Trophoblast cell (in vitro differentiated cells and primary cell): Measurements from ENCODE around the gene TMEM270.

Source experiments
- DNase-seq, 2 donors: peaks; one replicate each; pipeline ENCODE4 v3.0.0-alpha.2; 2016
- H2AFZ ChIP-seq: 2 replicates; pipeline ENCODE4 v1.6.1; 2013; ENCODE audit warnings: low read length, moderate library complexity, mild to moderate bottlenecking; ENCODE audit not compliant: insufficient read depth, poor library complexity
- H2AK5ac ChIP-seq: 2 replicates; pipeline ENCODE4 v1.6.1; 2013; ENCODE audit warnings: mild to moderate bottlenecking, low read length
- H2BK120ac ChIP-seq: 2 replicates; pipeline ENCODE4 v1.6.1; 2013; ENCODE audit warnings: low read length, mild to moderate bottlenecking, moderate library complexity; ENCODE audit not compliant: insufficient read depth, poor library complexity
- H2BK12ac ChIP-seq: 2 replicates; pipeline ENCODE4 v1.6.1; 2013; ENCODE audit warnings: mild to moderate bottlenecking, low read length, moderate library complexity
- H2BK5ac ChIP-seq: 2 replicates; pipeline ENCODE4 v1.6.1; 2013; ENCODE audit warnings: low read length, low read depth, moderate library complexity, mild to moderate bottlenecking; ENCODE audit not compliant: poor library complexity
- H3K14ac ChIP-seq: 2 replicates; pipeline ENCODE4 v1.6.1; 2013; ENCODE audit warnings: mild to moderate bottlenecking, low read length
- H3K18ac ChIP-seq: 2 replicates; pipeline ENCODE4 v1.6.1; 2013; ENCODE audit warnings: mild to moderate bottlenecking, low read length
- H3K23ac ChIP-seq: 2 replicates; pipeline ENCODE4 v1.6.1; 2013; ENCODE audit warnings: low read length
- H3K27ac ChIP-seq: 2 replicates; pipeline ENCODE4 v1.5.1; 2013; ENCODE audit warnings: low read depth, mild to moderate bottlenecking, inconsistent platforms, low read length, moderate library complexity
- H3K27me3 ChIP-seq: 2 replicates; pipeline ENCODE4 v1.6.1; 2013; ENCODE audit warnings: inconsistent platforms, mild to moderate bottlenecking, low read length, moderate library complexity; ENCODE audit not compliant: insufficient read depth
- H3K36me3 ChIP-seq, 2 experiments: 1 replicate in 1 of 2; 2 replicates in 1 of 2; pipeline ENCODE4 v1.6.1; 2013; ENCODE audit warnings: low read length in 2 of 2, mild to moderate bottlenecking in 2 of 2, moderate library complexity in 1 of 2; ENCODE audit not compliant: insufficient read depth in 2 of 2, control insufficient read depth in 1 of 2
- H3K4ac ChIP-seq: 2 replicates; pipeline ENCODE4 v1.6.1; 2013; ENCODE audit warnings: low read depth, mild to moderate bottlenecking, low read length, moderate library complexity
- H3K4me1 ChIP-seq, 2 experiments: 1 replicate in 1 of 2; 2 replicates in 1 of 2; pipeline ENCODE4 v1.6.1; 2013; ENCODE audit warnings: low read length in 2 of 2, mild to moderate bottlenecking in 2 of 2, moderate library complexity in 1 of 2; ENCODE audit not compliant: insufficient read depth in 2 of 2, control insufficient read depth in 1 of 2
- H3K4me2 ChIP-seq: 2 replicates; pipeline ENCODE4 v1.6.1; 2013; ENCODE audit warnings: inconsistent platforms, mild to moderate bottlenecking, low read length, moderate library complexity
- H3K4me3 ChIP-seq: 2 replicates; pipeline ENCODE4 v1.5.1; 2013; ENCODE audit warnings: mild to moderate bottlenecking, low read depth, low read length, inconsistent platforms
- H3K79me1 ChIP-seq: one replicate; pipeline ENCODE4 v1.6.1; 2013; ENCODE audit warnings: low read length
- H3K79me2 ChIP-seq: 2 replicates; pipeline ENCODE4 v1.6.1; 2013; ENCODE audit warnings: low read length, mild to moderate bottlenecking; ENCODE audit not compliant: control insufficient read depth, insufficient read depth, poor library complexity
- H3K9ac ChIP-seq: 2 replicates; pipeline ENCODE4 v1.6.1; 2013; ENCODE audit warnings: mild to moderate bottlenecking, low read length
- H3K9me3 ChIP-seq: 2 replicates; pipeline ENCODE4 v1.6.1; 2013; ENCODE audit warnings: low read depth, mild to moderate bottlenecking, control low read depth, inconsistent platforms, low read length; ENCODE audit not compliant: insufficient read depth
- H4K12ac ChIP-seq: 2 replicates; pipeline ENCODE4 v1.6.1; 2013; ENCODE audit warnings: low read depth, mild to moderate bottlenecking, low read length, moderate library complexity
- H4K8ac ChIP-seq: 2 replicates; pipeline ENCODE4 v1.6.1; 2013; ENCODE audit warnings: low read depth, mild to moderate bottlenecking, low read length, moderate library complexity
- H4K91ac ChIP-seq: one replicate; pipeline ENCODE4 v1.6.1; 2013; ENCODE audit warnings: low read depth, mild to moderate bottlenecking, low read length, moderate library complexity
- WGBS: extraction: QIAGEN DNeasy Blood & Tissue Kit; methylation state at CpG from one replicate; pipeline ENCODE4 v1.1.7; 2013; ENCODE audit warnings: missing lambda C conversion rate; ENCODE audit not compliant: insufficient read length, insufficient coverage; ENCODE audit errors: extremely low coverage; 5-methylcytosine and 5-hydroxymethylcytosine counted together

The TMEM270 gene

GRCh38 chr7:73909996-73910395, 49.0 kb downstream of the TMEM270 start:
- H3K27ac ChIP-seq: no peak overlapping the region
- no peak overlapping the region for H3K23ac ChIP-seq
- H3K36me3 ChIP-seq: no peaks in the 10 kb centered on the region
- no peak overlapping the region for H3K18ac ChIP-seq
- no peak overlapping the region for H2BK12ac ChIP-seq
- no peaks in the 10 kb centered on the region for H3K9me3 ChIP-seq
- no peak overlapping the region for H4K8ac ChIP-seq
- no peak overlapping the region for H2BK5ac ChIP-seq
- no peak overlapping the region for H2AK5ac ChIP-seq
- no peak overlapping the region for H2AFZ ChIP-seq
- no peaks in the 10 kb centered on the region for H3K79me1 ChIP-seq
- no CpG with 5 or more reads among the region's 7 CpGs for WGBS
- no peak overlapping the region for H3K14ac ChIP-seq
- no peak overlapping the region for H4K91ac ChIP-seq
- no peak overlapping the region for H3K4ac ChIP-seq
- H4K12ac ChIP-seq: no peak overlapping the region
- H2BK120ac ChIP-seq: no peak overlapping the region
- H3K4me2 ChIP-seq: no peak overlapping the region
- H3K4me1 ChIP-seq: no peaks in the 10 kb centered on the region
- no peaks in the 10 kb centered on the region for H3K27me3 ChIP-seq
- H3K4me3 ChIP-seq: no peak overlapping the region
- peaks cover 3% of the 10 kb centered on the region for H3K79me2 ChIP-seq
- no peak for DNase-seq
- no peak overlapping the region for H3K9ac ChIP-seq

GRCh38 chr7:73912223-73912622, 51.3 kb downstream of the TMEM270 start:
- Histone ChIP-seq H3K4me3 (no peak overlapping the region), H3K36me3 (no peaks in the 10 kb centered on the region), H3K4ac (no peak overlapping the region), H2BK120ac (no peak overlapping the region), H2AK5ac (no peak overlapping the region), H2BK5ac (no peak overlapping the region), H4K91ac (no peak overlapping the region), H3K4me2 (no peak overlapping the region), H3K14ac (no peak overlapping the region), H3K23ac (no peak overlapping the region), H4K12ac (no peak overlapping the region), H3K9me3 (no peaks in the 10 kb centered on the region), H2AFZ (no peak overlapping the region), H3K79me1 (no peaks in the 10 kb centered on the region), H4K8ac (no peak overlapping the region), H3K79me2 (peaks cover 3% of the 10 kb centered on the region), H3K4me1 (peaks cover 6 to 7% of the 10 kb centered on the region in 2 experiments), H3K9ac (no peak overlapping the region), H2BK12ac (no peak overlapping the region), H3K18ac (no peak overlapping the region), H3K27me3 (no peaks in the 10 kb centered on the region), H3K27ac (no peak overlapping the region)
- DNase-seq: no peak
- WGBS: no CpG with 5 or more reads among the region's 5 CpGs
